ENCODE measurements around the gene GPX5.

DNA sequence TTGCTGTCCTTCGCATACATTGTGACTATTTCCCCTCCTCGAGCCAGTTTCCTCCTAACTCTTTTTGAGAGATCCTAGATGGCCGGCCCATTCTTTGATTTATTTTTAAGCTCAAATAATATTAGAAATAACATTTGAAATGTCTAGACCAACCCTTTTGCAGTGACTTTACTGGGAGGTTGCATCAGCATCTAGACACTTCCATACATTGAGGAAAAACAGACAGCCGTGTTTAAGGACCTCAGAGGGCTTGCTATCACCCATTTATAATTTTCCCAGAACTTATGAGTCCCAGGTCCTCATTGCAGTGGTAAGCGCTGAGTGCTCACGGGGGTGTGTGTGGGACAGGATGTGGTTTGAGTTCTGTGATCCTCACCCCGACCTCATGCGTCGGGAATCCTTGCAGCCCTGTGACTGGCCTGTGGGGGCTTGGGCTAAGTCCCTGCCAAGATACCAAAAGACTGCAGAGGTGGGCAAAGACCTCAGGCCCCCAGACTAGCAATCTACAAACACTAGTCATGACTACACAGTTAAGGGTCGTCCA is at the start of gene GPX5:
- TF ChIP-seq, protein P1, sequence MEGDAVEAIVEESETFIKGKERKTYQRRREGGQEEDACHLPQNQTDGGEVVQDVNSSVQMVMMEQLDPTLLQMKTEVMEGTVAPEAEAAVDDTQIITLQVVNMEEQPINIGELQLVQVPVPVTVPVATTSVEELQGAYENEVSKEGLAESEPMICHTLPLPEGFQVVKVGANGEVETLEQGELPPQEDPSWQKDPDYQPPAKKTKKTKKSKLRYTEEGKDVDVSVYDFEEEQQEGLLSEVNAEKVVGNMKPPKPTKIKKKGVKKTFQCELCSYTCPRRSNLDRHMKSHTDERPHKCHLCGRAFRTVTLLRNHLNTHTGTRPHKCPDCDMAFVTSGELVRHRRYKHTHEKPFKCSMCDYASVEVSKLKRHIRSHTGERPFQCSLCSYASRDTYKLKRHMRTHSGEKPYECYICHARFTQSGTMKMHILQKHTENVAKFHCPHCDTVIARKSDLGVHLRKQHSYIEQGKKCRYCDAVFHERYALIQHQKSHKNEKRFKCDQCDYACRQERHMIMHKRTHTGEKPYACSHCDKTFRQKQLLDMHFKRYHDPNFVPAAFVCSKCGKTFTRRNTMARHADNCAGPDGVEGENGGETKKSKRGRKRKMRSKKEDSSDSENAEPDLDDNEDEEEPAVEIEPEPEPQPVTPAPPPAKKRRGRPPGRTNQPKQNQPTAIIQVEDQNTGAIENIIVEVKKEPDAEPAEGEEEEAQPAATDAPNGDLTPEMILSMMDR (conservative IDR thresholded peaks at IDR 0.05; ENCODE audit: low read depth, low read length), result no peak
- TF ChIP-seq EZH2 (IDR thresholded peaks at IDR 0.05; ENCODE audit: borderline replicate concordance, low read depth, low read length, poor library complexity, severe bottlenecking), result no peak
